Astrocyte (in vitro differentiated cells and primary cell): ENCODE results near the gene JPH3. TPM values are rescaled to one million over a fixed set of nuclear protein-coding genes. Genes with fewer than 3 reads are reported as not detected.
A peak's percentile ranks its signal among the peaks of the same experiment; 100 is the strongest.

ENCODE experiments used
- DNase-seq: peaks from one replicate; pipeline ENCODE4 v3.0.0-alpha.2; 2010; ENCODE audit warnings: low read depth
- FAIRE-seq: peaks from 2 replicates; lab custom pipeline; 2011; peaks lifted over from hg19 to GRCh38; lab: Jason Lieb, UNC
- H2AFZ ChIP-seq: 2 replicates; pipeline ENCODE4 v1.6.0; 2012; ENCODE audit warnings: low read depth, low read length, inconsistent platforms
- H3K27ac ChIP-seq: 2 replicates; pipeline ENCODE4 v1.5.1; 2011; ENCODE audit warnings: low read depth, low read length, inconsistent platforms
- H3K27me3 ChIP-seq: 2 replicates; pipeline ENCODE4 v1.6.0; 2011; ENCODE audit warnings: low read length, inconsistent platforms; ENCODE audit not compliant: insufficient read depth
- H3K36me3 ChIP-seq: 2 replicates; pipeline ENCODE4 v1.5.1; 2011; ENCODE audit warnings: low read length, inconsistent platforms; ENCODE audit not compliant: insufficient read depth
- H3K4me1 ChIP-seq: 2 replicates; pipeline ENCODE4 v1.5.1; 2011; ENCODE audit warnings: low read length, inconsistent platforms; ENCODE audit not compliant: insufficient read depth
- H3K4me2 ChIP-seq: 2 replicates; pipeline ENCODE4 v1.6.0; 2012; ENCODE audit warnings: low read length, inconsistent platforms
- H3K4me3 ChIP-seq: 2 replicates; pipeline ENCODE4 v1.5.1; 2011; ENCODE audit warnings: low read depth, mild to moderate bottlenecking, low read length, inconsistent platforms; ENCODE audit not compliant: insufficient read depth
- H3K79me2 ChIP-seq: 2 replicates; pipeline ENCODE4 v1.6.0; 2012; ENCODE audit warnings: mild to moderate bottlenecking, low read length, inconsistent platforms; ENCODE audit not compliant: insufficient read depth
- H3K9ac ChIP-seq: 2 replicates; pipeline ENCODE4 v1.6.0; 2012; ENCODE audit warnings: mild to moderate bottlenecking, low read length, inconsistent platforms
- H3K9me3 ChIP-seq: 2 replicates; pipeline ENCODE4 v1.5.1; 2012; ENCODE audit warnings: low read depth, mild to moderate bottlenecking, low read length, inconsistent platforms; ENCODE audit not compliant: insufficient read depth
- H4K20me1 ChIP-seq: 2 replicates; pipeline ENCODE4 v1.6.0; 2012; ENCODE audit warnings: low read length, inconsistent platforms; ENCODE audit not compliant: insufficient read depth
- H3K27ac Mint-ChIP-seq: one replicate; pipeline ENCODE4 v1.8.0; 2021; ENCODE audit warnings: mild to moderate bottlenecking, mixed read lengths; ENCODE audit not compliant: unreplicated experiment
- H3K27me3 Mint-ChIP-seq: one replicate; pipeline ENCODE4 v1.8.0; 2021; ENCODE audit warnings: low read depth, mixed read lengths; ENCODE audit not compliant: unreplicated experiment
- H3K36me3 Mint-ChIP-seq: one replicate; pipeline ENCODE4 v1.8.0; 2021; ENCODE audit warnings: low read depth, mixed read lengths; ENCODE audit not compliant: unreplicated experiment
- H3K4me1 Mint-ChIP-seq: one replicate; pipeline ENCODE4 v1.8.0; 2021; ENCODE audit warnings: low read depth, mixed read lengths; ENCODE audit not compliant: unreplicated experiment
- H3K4me3 Mint-ChIP-seq: one replicate; pipeline ENCODE4 v1.8.0; 2021; ENCODE audit warnings: mild to moderate bottlenecking, moderate library complexity, mixed read lengths; ENCODE audit not compliant: unreplicated experiment
- H3K9me3 Mint-ChIP-seq: one replicate; pipeline ENCODE4 v1.8.0; 2021; ENCODE audit warnings: mild to moderate bottlenecking, mixed read lengths; ENCODE audit not compliant: unreplicated experiment
- EZH2 ChIP-seq: IDR thresholded peaks from 2 replicates; pipeline ENCODE4 v1.6.1; 2012; ENCODE audit warnings: mild to moderate bottlenecking, low read length, inconsistent platforms; ENCODE audit not compliant: insufficient read depth
- total RNA-seq: library from RNA; stranded (reverse); gene quantifications from 2 replicates; pipeline ENCODE4 v1.2.1, GENCODE V29; 2021
- TF ChIP-seq, protein P1 (sequence below): IDR thresholded peaks from 2 replicates; pipeline ENCODE4 v1.5.1; 2011; ENCODE audit warnings: low read depth, mild to moderate bottlenecking, inconsistent platforms, low read length, moderate library complexity; ENCODE audit not compliant: insufficient read depth

The JPH3 gene
- total RNA-seq, 1 donor from 2014 or later: 8.6 TPM

DNA sequence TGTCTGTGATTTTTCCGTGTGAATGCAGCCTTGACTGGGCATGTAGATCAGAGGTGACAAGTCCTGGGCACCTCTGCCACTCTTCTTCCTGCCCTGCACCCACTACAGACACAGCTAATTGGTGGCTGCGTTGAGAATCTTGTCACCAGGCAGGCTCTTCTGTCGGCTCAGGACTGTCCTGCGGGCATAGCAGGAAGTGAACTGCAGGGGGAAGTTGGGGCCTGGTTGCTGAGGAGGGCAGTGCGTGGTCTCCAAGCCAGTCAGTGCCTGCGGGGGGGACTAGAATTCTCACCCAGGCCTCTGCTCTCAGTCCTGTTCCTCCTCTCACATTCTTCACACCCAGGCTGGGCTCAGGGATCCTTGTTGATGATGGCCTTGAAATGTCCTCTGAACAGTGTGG lies 50.5 kb downstream of the JPH3 start:
- H3K27me3 ChIP-seq: peaks cover 27% of the 10 kb centered on the region
- no peaks in the 10 kb centered on the region for H3K4me1 ChIP-seq
- H4K20me1 ChIP-seq: no peaks in the 10 kb centered on the region

DNA sequence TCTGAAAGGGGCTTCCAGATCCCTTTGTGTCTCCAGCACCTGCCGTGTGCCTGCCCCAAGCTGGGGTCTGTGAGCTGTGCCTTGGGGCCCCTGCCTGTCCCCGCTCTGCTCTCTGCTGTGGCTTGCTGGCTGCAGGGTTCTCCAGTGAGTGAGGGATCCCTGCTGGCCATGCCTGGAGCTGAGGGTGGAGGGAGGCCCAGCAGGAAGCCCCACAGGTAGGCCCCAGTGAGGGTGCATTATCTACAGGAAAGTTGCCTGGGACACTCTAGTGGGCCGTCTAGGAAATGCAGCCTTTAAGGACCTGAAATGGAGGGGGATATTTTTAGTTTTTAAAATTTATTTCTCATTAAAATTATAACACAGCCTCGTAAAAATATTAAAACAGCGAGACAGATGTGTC lies 50.9 kb downstream of the JPH3 start:
- no peak overlapping the region for H3K9ac ChIP-seq
- H3K36me3 Mint-ChIP-seq: peaks cover 2% of the 10 kb centered on the region
- peaks cover under 1% of the 10 kb centered on the region for H3K9me3 Mint-ChIP-seq
- H3K27me3 Mint-ChIP-seq: peaks cover 20% of the 10 kb centered on the region
- H2AFZ ChIP-seq: no peak overlapping the region
- H3K36me3 ChIP-seq: no peaks in the 10 kb centered on the region
- no peak overlapping the region for H3K4me3 Mint-ChIP-seq
- H3K9me3 ChIP-seq: peaks cover 5% of the 10 kb centered on the region
- no peaks in the 10 kb centered on the region for H4K20me1 ChIP-seq
- DNase-seq (no peak), FAIRE-seq (no peak)
- H3K4me1 Mint-ChIP-seq: no peaks in the 10 kb centered on the region
- H3K4me2 ChIP-seq: no peak overlapping the region
- no peak overlapping the region for H3K27ac Mint-ChIP-seq
- peaks cover 27% of the 10 kb centered on the region for H3K27me3 ChIP-seq
- TF ChIP-seq EZH2: no peak
- TF ChIP-seq, protein P1, sequence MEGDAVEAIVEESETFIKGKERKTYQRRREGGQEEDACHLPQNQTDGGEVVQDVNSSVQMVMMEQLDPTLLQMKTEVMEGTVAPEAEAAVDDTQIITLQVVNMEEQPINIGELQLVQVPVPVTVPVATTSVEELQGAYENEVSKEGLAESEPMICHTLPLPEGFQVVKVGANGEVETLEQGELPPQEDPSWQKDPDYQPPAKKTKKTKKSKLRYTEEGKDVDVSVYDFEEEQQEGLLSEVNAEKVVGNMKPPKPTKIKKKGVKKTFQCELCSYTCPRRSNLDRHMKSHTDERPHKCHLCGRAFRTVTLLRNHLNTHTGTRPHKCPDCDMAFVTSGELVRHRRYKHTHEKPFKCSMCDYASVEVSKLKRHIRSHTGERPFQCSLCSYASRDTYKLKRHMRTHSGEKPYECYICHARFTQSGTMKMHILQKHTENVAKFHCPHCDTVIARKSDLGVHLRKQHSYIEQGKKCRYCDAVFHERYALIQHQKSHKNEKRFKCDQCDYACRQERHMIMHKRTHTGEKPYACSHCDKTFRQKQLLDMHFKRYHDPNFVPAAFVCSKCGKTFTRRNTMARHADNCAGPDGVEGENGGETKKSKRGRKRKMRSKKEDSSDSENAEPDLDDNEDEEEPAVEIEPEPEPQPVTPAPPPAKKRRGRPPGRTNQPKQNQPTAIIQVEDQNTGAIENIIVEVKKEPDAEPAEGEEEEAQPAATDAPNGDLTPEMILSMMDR: peak; percentile 53
- no peak overlapping the region for H3K27ac ChIP-seq
- no peaks in the 10 kb centered on the region for H3K4me1 ChIP-seq
- H3K4me3 ChIP-seq: no peak overlapping the region
- no peaks in the 10 kb centered on the region for H3K79me2 ChIP-seq

More for the DNA sequence above, 50.5 kb downstream of the JPH3 start:
- H3K9me3 ChIP-seq: peaks cover 4% of the 10 kb centered on the region
- Mint-ChIP-seq H3K9me3 (no peaks in the 10 kb centered on the region), H3K36me3 (peaks cover 2% of the 10 kb centered on the region), H3K27ac (no peak overlapping the region), H3K4me1 (no peaks in the 10 kb centered on the region), H3K4me3 (no peak overlapping the region), H3K27me3 (peaks cover 22% of the 10 kb centered on the region)
- no peak overlapping the region for H3K9ac ChIP-seq
- no peak overlapping the region for H3K4me3 ChIP-seq
- no peaks in the 10 kb centered on the region for H3K79me2 ChIP-seq
- no peak for FAIRE-seq
- TF ChIP-seq, protein P1: no peak
- no peak for TF ChIP-seq EZH2
- no peak for DNase-seq
- no peaks in the 10 kb centered on the region for H3K36me3 ChIP-seq
- H3K27ac ChIP-seq: no peak overlapping the region
- no peak overlapping the region for H3K4me2 ChIP-seq
- H2AFZ ChIP-seq: no peak overlapping the region

DNA sequence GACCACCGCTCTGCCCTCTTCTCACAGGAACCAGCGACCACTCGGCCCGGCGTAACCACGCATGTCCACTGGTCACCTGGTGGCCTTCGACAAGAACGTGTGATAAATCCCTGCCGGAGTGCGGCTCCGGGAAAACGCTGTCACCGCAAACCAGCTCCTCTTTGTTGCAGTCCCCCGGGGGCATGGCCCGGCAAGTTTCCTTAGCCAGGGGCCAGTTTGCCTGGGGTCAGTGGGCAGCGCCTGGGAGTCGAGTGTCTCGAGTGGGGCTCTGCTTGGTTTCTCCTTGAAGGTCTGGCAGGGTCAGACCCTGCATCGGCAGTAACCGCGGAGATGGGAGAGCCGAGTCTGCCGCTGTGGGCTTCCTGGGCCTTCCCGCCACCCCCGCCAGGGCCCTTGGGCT lies 52.5 kb downstream of the JPH3 start:
- no peaks in the 10 kb centered on the region for H4K20me1 ChIP-seq

More for the DNA sequence above, 52.5 kb downstream of the JPH3 start:
- FAIRE-seq (no peak), DNase-seq (no peak)
- no peak overlapping the region for H3K4me2 ChIP-seq
- Mint-ChIP-seq H3K27ac (no peak overlapping the region), H3K27me3 (peaks cover 17% of the 10 kb centered on the region), H3K4me1 (no peaks in the 10 kb centered on the region), H3K9me3 (peaks cover 2% of the 10 kb centered on the region), H3K36me3 (peaks cover 2% of the 10 kb centered on the region), H3K4me3 (no peak overlapping the region)
- no peaks in the 10 kb centered on the region for H3K36me3 ChIP-seq
- H2AFZ ChIP-seq: no peak overlapping the region
- no peak overlapping the region for H3K9ac ChIP-seq
- no peak overlapping the region for H3K4me3 ChIP-seq
- H3K79me2 ChIP-seq: no peaks in the 10 kb centered on the region
- TF ChIP-seq, protein P1: no peak
- no peak for TF ChIP-seq EZH2
- no peaks in the 10 kb centered on the region for H3K4me1 ChIP-seq
- H3K27ac ChIP-seq: no peak overlapping the region
- peaks cover 5% of the 10 kb centered on the region for H3K9me3 ChIP-seq
- peaks cover 16% of the 10 kb centered on the region for H3K27me3 ChIP-seq
